A549 (cell line): ENCODE results near the gene LYL1. TPM values are rescaled to one million over a fixed set of nuclear protein-coding genes. Genes with fewer than 3 reads are reported as not detected.

Experiments used
- CHD2 ChIP-seq: fragments of 150-350 bp; IDR thresholded peaks from 2 replicates; pipeline ENCODE4 v1.6.1; 2014; ENCODE audit warnings: low read length; ENCODE audit not compliant: partially characterized antibody
- CHD4 ChIP-seq: fragments of 200-600 bp; sonication (generic); IDR thresholded peaks from 2 replicates; pipeline ENCODE4 v1.6.1; 2016; ENCODE audit warnings: antibody characterized with exemption, mild to moderate bottlenecking, borderline replicate concordance
- EHMT2 ChIP-seq: fragments of 200-600 bp; sonication (generic); IDR thresholded peaks from 2 replicates; pipeline ENCODE4 v1.6.1; 2016; ENCODE audit warnings: antibody characterized with exemption, low read depth, mild to moderate bottlenecking, moderate library complexity
- HEYL ChIP-seq: fragments of 250-450 bp; sonication (Bioruptor Pico); IDR thresholded peaks from 2 replicates; pipeline ENCODE4 v1.8.0; 2021; ENCODE audit warnings: mild to moderate bottlenecking, moderate library complexity
- HOXA7 ChIP-seq: fragments of 250-450 bp; sonication (Bioruptor Pico); IDR thresholded peaks from 2 replicates; pipeline ENCODE4 v1.5.0; 2020; ENCODE audit warnings: mild to moderate bottlenecking, moderate library complexity
- HOXB5 ChIP-seq: fragments of 250-450 bp; sonication (Bioruptor Pico); IDR thresholded peaks from 2 replicates; pipeline ENCODE4 v1.5.0; 2020; ENCODE audit warnings: mild to moderate bottlenecking, moderate library complexity
- JUN ChIP-seq, 2 experiments: fragments of >200 bp; sonication (Bioruptor Twin); formaldehyde crosslinking; IDR thresholded peaks; 2 replicates in 1 of 2; 3 replicates in 1 of 2; pipeline ENCODE4 v1.6.1; 2016 to 2017
- MAZ ChIP-seq: fragments of 150-350 bp; IDR thresholded peaks from 2 replicates; pipeline ENCODE4 v1.6.1; 2014; ENCODE audit warnings: antibody characterized with exemption, low read depth, low read length, borderline replicate concordance
- MYC ChIP-seq: IDR thresholded peaks from 2 replicates; pipeline ENCODE4 v1.6.1; 2012; ENCODE audit warnings: mild to moderate bottlenecking, inconsistent platforms, low read length, improper control_type of control experiment, borderline replicate concordance
- NPAS2 ChIP-seq: fragments of 250-450 bp; sonication (Bioruptor Pico); IDR thresholded peaks from 2 replicates; pipeline ENCODE4 v1.8.0; 2022; ENCODE audit warnings: mild to moderate bottlenecking, moderate library complexity, borderline replicate concordance
- POLR2AphosphoS2 ChIP-seq: conservative IDR thresholded peaks from 2 replicates; pipeline ENCODE4 v1.6.1; 2012; ENCODE audit warnings: low read length, improper control_type of control experiment, inconsistent platforms
- RARB ChIP-seq: fragments of 250-450 bp; sonication (Bioruptor Pico); IDR thresholded peaks from 2 replicates; pipeline ENCODE4 v1.8.0; 2021; ENCODE audit warnings: mild to moderate bottlenecking, moderate library complexity
- RNF2 ChIP-seq: fragments of 200-600 bp; sonication (generic); IDR thresholded peaks from 2 replicates; pipeline ENCODE4 v1.6.1; 2016; ENCODE audit warnings: low read depth, mild to moderate bottlenecking, antibody characterized with exemption, moderate library complexity, borderline replicate concordance
- SMC3 ChIP-seq: fragments of >200 bp; sonication (Bioruptor Twin); formaldehyde crosslinking; IDR thresholded peaks from 3 replicates; pipeline ENCODE4 v1.6.1; 2018; ENCODE audit warnings: inconsistent platforms
- ZC3H11A ChIP-seq: fragments of 450-650 bp; IDR thresholded peaks from 2 replicates; pipeline ENCODE4 v1.6.1; 2014; ENCODE audit warnings: antibody characterized with exemption, mild to moderate bottlenecking
- polyA plus RNA-seq, 4 experiments: library from polyadenylated mRNA; depleted of rRNA in 3 of 4; stranded (reverse); fragments of >200 nt; fragmentation: RNase III in 1 of 4; extraction: RNeasy Plus Mini Kit Qiagen cat#74134 plus additional on column Dnase treatment in 1 of 4; gene quantifications; 2 replicates in 3 of 4; 3 replicates in 1 of 4; pipeline ENCODE4 v1.2.3, GENCODE V29; 2011 to 2017
- TF ChIP-seq, protein P1 (sequence below): fragments of 250-450 bp; sonication (Bioruptor Pico); IDR thresholded peaks from 2 replicates; pipeline ENCODE4 v1.5.0; 2020; ENCODE audit warnings: low read depth, mild to moderate bottlenecking, moderate library complexity
- TF ChIP-seq, protein P2 (sequence below): fragments of 200-600 bp; sonication (generic); IDR thresholded peaks from 2 replicates; pipeline ENCODE4 v1.6.1; 2016; ENCODE audit warnings: antibody characterized with exemption, mild to moderate bottlenecking, moderate library complexity
- TF ChIP-seq, protein P3 (sequence below): fragments of 150-350 bp; IDR thresholded peaks from 2 replicates; pipeline ENCODE4 v1.6.1; 2014; ENCODE audit warnings: low read depth, mild to moderate bottlenecking, low read length
- TF ChIP-seq, protein P4 (sequence below): fragments of >200 bp; sonication (Bioruptor Twin); formaldehyde crosslinking; IDR thresholded peaks from 3 replicates; pipeline ENCODE4 v1.5.1; 2016

The LYL1 gene
- polyA plus RNA-seq, 2 of the 4 experiments (the other 2 are of a cell fraction): 0.26 to 0.39 TPM

DNA sequence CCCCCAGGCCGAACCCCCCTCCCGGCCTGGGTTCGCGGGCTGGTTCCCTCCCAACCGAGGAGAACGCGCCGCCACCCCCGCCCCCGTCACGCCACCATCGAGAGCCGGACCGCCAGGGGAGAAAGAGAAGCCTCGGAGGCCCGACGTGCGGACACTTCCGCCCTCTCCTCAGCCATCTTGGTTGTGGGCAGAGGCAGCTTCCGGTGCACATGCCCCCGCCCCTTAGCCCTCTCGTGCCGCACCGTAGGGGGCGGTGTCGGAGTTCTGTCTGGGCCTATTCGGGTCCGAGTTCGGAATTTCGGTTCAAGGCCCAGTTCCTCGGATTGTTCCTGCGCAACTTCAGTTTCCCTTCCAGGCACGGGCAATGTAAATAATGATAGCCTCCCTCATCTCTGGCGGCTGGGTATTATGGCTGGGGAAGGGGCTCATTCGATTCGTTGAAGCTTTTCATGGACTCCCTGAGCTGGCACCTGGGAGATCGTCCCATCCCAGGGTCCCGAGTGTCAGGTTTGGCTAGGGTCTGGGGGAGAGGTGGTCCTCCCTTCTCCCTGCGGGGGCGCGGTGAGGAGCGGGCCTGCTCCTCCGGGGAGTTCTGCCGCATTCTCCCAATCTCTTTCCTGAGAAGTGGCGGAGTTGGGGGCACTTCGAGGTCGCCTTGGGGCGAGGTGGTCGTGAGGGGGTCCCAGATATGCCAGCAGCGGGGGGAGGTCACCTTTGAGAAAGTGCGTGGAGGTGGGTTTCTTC is 47.7 kb upstream of the LYL1 start, which contains the start of the genes IER2 and STX10 (continued):
- TF ChIP-seq CHD4 (no peak), HOXB5 (CRISPR knock-in tag) (no peak), MAZ (peak; percentile 85; the same call in 1 of the 2 replicates), EHMT2 (no peak), NPAS2 (CRISPR knock-in tag) (no peak), SMC3 (peak; percentile 31; the same call in 1 of the 3 replicates), CHD2 (no peak), MYC (peak; percentile 40; the same call in 1 of the 2 replicates), POLR2AphosphoS2 (no peak), RNF2 (no peak), JUN (IDR thresholded peaks at IDR 0.05) (peak; percentile 23 to 76; a peak in 3 of 5 replicates), RARB (CRISPR knock-in tag) (no peak), HOXA7 (no peak), ZC3H11A (no peak), HEYL (no peak)
- TF ChIP-seq, protein P1, sequence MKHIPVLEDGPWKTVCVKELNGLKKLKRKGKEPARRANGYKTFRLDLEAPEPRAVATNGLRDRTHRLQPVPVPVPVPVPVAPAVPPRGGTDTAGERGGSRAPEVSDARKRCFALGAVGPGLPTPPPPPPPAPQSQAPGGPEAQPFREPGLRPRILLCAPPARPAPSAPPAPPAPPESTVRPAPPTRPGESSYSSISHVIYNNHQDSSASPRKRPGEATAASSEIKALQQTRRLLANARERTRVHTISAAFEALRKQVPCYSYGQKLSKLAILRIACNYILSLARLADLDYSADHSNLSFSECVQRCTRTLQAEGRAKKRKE (CRISPR knock-in tag): no peak
- TF ChIP-seq, protein P2, sequence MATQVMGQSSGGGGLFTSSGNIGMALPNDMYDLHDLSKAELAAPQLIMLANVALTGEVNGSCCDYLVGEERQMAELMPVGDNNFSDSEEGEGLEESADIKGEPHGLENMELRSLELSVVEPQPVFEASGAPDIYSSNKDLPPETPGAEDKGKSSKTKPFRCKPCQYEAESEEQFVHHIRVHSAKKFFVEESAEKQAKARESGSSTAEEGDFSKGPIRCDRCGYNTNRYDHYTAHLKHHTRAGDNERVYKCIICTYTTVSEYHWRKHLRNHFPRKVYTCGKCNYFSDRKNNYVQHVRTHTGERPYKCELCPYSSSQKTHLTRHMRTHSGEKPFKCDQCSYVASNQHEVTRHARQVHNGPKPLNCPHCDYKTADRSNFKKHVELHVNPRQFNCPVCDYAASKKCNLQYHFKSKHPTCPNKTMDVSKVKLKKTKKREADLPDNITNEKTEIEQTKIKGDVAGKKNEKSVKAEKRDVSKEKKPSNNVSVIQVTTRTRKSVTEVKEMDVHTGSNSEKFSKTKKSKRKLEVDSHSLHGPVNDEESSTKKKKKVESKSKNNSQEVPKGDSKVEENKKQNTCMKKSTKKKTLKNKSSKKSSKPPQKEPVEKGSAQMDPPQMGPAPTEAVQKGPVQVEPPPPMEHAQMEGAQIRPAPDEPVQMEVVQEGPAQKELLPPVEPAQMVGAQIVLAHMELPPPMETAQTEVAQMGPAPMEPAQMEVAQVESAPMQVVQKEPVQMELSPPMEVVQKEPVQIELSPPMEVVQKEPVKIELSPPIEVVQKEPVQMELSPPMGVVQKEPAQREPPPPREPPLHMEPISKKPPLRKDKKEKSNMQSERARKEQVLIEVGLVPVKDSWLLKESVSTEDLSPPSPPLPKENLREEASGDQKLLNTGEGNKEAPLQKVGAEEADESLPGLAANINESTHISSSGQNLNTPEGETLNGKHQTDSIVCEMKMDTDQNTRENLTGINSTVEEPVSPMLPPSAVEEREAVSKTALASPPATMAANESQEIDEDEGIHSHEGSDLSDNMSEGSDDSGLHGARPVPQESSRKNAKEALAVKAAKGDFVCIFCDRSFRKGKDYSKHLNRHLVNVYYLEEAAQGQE: no peak; the same call in 1 of the 2 replicates
- TF ChIP-seq, protein P3, sequence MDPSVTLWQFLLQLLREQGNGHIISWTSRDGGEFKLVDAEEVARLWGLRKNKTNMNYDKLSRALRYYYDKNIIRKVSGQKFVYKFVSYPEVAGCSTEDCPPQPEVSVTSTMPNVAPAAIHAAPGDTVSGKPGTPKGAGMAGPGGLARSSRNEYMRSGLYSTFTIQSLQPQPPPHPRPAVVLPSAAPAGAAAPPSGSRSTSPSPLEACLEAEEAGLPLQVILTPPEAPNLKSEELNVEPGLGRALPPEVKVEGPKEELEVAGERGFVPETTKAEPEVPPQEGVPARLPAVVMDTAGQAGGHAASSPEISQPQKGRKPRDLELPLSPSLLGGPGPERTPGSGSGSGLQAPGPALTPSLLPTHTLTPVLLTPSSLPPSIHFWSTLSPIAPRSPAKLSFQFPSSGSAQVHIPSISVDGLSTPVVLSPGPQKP: no peak
- TF ChIP-seq, protein P4, sequence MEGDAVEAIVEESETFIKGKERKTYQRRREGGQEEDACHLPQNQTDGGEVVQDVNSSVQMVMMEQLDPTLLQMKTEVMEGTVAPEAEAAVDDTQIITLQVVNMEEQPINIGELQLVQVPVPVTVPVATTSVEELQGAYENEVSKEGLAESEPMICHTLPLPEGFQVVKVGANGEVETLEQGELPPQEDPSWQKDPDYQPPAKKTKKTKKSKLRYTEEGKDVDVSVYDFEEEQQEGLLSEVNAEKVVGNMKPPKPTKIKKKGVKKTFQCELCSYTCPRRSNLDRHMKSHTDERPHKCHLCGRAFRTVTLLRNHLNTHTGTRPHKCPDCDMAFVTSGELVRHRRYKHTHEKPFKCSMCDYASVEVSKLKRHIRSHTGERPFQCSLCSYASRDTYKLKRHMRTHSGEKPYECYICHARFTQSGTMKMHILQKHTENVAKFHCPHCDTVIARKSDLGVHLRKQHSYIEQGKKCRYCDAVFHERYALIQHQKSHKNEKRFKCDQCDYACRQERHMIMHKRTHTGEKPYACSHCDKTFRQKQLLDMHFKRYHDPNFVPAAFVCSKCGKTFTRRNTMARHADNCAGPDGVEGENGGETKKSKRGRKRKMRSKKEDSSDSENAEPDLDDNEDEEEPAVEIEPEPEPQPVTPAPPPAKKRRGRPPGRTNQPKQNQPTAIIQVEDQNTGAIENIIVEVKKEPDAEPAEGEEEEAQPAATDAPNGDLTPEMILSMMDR: peak; percentile 32
